ENCODE results near the gene ENTR1.
A peak's percentile ranks its signal among the peaks of the same experiment; 100 is the strongest.

ENTR1 gene

GRCh38 chr9:136374183-136374575 is 36.2 kb downstream of the ENTR1 start:
- DNase-seq = no peak

- DNase-seq = no peak
Observed at GRCh38 chr9:136373300-136374182, 36.9 kb downstream of the ENTR1 start, which contains the start of gene CARD9. Gene CARD9, minus strand, starts transcription at chr9:136373669. Its CDS starts 1,591 bp downstream, at chr9:136372078.

- no peak for DNase-seq
Observed at GRCh38 chr9:136372561-136373299, 37.7 kb downstream of the ENTR1 start.

- no peak for DNase-seq
Observed at GRCh38 chr9:136372006-136372405, 38.4 kb downstream of the ENTR1 start.

- DNase-seq = no peak
Observed at GRCh38 chr9:136371533-136371880, 38.9 kb downstream of the ENTR1 start.

GRCh38 chr9:136370687-136371532 is 39.5 kb downstream of the ENTR1 start:
- no peak for DNase-seq

- no peak for DNase-seq
Observed at GRCh38 chr9:136370037-136370436, 40.4 kb downstream of the ENTR1 start.

- no peak for DNase-seq
Observed at GRCh38 chr9:136368190-136368589, 42.2 kb downstream of the ENTR1 start.

GRCh38 chr9:136367296-136368145 is 42.9 kb downstream of the ENTR1 start:
- no peak for DNase-seq

GRCh38 chr9:136366826-136367225 is 43.6 kb downstream of the ENTR1 start:
- DNase-seq = no peak

- DNase-seq = no peak
Observed at GRCh38 chr9:136365775-136366222, 44.6 kb downstream of the ENTR1 start.

- DNase-seq = no peak
Observed at GRCh38 chr9:136364942-136365774, 45.3 kb downstream of the ENTR1 start.

GRCh38 chr9:136363949-136364748 is 46.3 kb downstream of the ENTR1 start:
- no peak for DNase-seq

- DNase-seq = peak; percentile 92
Observed at GRCh38 chr9:136363106-136363948, 47.1 kb downstream of the ENTR1 start, which contains the start of gene DNLZ. Gene DNLZ, minus strand, starts transcription at chr9:136363744. Its CDS starts 30 bp downstream, at chr9:136363714.

GRCh38 chr9:136362450-136362784 is 48.0 kb downstream of the ENTR1 start:
- no peak for DNase-seq

GRCh38 chr9:136361754-136362449 is 48.5 kb downstream of the ENTR1 start:
- no peak for DNase-seq

- DNase-seq = no peak
Observed at GRCh38 chr9:136361047-136361753, 49.2 kb downstream of the ENTR1 start.
